HG03432 (cell line): ENCODE results near the gene DAGLA.

ENCODE experiments used
- ATAC-seq: cut with Tn5 transposase; IDR thresholded peaks from one replicate; pipeline ENCODE4 v1.9.1; 2021; ENCODE audit warnings: mild to moderate bottlenecking, moderate library complexity; ENCODE audit not compliant: unreplicated experiment

Gene DAGLA

GRCh38 chr11:61709572-61709971 is 29.4 kb downstream of the DAGLA start:
- no peak for ATAC-seq

DNA sequence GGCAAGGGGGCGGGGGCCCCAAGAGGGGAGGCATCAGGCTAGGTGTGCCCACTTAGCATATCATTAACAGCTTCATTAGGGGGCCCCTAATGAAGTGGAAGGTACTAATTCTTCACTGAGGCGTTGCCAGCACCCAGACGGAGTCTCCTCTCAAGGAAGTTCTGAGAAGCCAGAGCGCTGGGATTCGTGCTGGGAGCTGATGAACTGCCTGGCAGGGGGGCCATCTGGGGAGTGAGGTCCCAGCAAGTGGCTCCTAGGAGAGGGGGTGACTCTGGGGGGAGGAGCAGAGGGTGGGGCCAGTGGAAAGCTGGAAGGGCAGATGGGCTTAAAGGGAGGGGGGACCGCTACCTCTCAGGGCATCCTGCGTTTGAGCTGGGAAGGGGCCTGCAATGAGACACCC is 29.8 kb downstream of the DAGLA start:
- no peak for ATAC-seq

- ATAC-seq = no peak
Observed at GRCh38 chr11:61711037-61711436, 30.8 kb downstream of the DAGLA start.

DNA sequence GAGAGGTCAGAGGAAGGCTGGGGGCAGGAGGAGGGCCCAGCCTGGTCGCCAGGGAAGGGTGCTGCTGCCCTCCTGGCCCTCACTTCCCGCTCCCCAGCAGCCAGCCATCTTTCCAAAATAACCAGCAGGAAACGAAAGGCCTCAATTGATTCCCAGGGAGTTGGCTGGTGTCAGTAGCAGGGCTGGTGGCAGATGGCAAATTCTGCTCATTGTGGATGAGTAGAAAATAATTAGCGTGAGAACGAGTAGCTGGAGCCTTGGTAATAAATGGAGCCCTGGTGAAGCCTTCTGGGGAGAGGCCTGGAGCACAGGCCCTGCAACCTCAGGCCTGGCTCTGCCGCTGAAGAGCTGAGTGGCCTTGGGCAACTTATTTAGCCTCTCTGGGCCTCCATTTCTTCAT is 31.3 kb downstream of the DAGLA start:
- no peak for ATAC-seq

GRCh38 chr11:61712314-61712713 is 32.1 kb downstream of the DAGLA start:
- ATAC-seq = no peak

DNA sequence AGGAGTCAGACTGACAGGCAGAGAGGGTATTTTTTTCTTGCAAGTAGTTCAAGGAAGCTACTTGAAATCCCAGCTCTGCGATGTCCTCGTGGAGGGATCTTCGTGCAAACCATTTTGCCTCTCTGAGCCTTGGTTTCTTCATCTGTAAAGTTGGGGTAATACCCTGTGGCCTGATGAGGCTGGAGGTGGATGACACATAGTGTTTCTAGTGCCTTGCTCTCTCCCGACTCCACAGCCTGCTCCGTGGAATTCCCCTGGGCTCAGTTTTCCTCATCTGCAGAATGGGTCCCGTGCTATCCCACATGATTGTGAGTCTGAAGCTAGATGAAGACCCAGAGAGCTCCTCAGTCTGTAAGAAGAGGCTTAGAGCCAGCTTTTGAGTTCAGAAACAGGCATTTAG is 32.7 kb downstream of the DAGLA start:
- ATAC-seq = no peak

DNA sequence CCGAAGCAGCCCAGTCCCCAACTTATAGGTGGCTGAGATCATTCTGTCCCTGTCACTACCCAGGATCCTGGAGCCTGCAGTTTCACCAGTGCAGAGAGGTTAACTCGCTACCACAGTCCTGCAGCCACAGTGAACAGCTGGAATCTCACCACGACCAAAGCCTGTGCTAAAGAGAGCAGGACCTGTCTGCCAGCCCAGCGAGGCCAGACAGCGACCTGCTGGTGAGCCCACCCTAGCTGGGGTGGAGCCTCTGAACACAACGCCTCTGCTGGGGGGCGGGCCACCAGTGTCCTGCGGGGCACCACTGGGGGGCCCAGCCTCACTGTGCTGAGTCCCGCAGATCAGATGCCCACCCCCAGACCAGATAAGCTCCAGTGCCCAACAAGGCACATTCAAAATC is 33.3 kb downstream of the DAGLA start:
- ATAC-seq = no peak

- ATAC-seq = no peak
Observed at GRCh38 chr11:61713906-61714305, 33.7 kb downstream of the DAGLA start.

DNA sequence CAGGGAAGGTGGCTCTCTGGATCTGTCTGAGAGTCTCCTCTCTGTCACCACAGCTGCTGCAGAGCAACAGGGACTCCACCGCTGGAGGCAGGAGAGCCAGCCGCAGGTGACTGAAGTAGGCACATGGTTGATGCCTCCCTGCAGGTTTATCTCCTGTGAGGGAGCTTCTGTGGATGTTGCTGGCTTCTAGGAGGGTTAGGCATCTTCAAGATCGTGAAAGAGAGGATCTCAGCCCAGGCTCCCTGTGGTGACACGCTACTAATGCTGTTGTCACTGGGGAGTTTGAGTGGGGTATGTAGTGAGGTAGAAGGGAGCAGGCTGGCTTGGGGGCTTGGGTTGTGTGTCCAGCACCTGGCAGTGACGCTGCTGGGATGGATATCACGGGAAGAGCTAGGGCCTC is 34.1 kb downstream of the DAGLA start:
- no peak for ATAC-seq

- ATAC-seq = no peak
Observed at GRCh38 chr11:61714916-61715315, 34.7 kb downstream of the DAGLA start.

DNA sequence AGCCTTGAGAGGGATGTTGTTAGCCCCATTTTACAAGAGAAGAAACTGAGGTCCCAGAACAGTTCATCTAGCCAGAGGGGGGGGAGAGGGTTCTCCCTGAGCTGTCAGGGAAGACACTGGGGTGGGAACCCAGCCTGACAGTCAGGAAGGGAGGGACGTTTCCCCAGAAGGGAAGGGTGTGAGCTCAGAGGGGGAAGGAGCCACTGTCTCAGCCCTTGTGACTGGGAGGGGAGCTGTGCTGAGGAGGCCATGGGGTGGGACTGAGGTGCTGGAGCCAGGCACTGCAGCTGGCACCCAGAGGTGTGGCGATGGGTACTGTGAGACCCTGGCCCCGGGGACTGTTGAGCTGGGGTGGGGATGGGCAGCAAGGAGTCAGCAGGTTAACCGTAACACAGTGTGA is 35.7 kb downstream of the DAGLA start:
- no peak for ATAC-seq

GRCh38 chr11:61716478-61717285 is 36.5 kb downstream of the DAGLA start:
- no peak for ATAC-seq

GRCh38 chr11:61717286-61718033 is 37.3 kb downstream of the DAGLA start:
- ATAC-seq = no peak

GRCh38 chr11:61718046-61718531 is 37.9 kb downstream of the DAGLA start:
- ATAC-seq = no peak

DNA sequence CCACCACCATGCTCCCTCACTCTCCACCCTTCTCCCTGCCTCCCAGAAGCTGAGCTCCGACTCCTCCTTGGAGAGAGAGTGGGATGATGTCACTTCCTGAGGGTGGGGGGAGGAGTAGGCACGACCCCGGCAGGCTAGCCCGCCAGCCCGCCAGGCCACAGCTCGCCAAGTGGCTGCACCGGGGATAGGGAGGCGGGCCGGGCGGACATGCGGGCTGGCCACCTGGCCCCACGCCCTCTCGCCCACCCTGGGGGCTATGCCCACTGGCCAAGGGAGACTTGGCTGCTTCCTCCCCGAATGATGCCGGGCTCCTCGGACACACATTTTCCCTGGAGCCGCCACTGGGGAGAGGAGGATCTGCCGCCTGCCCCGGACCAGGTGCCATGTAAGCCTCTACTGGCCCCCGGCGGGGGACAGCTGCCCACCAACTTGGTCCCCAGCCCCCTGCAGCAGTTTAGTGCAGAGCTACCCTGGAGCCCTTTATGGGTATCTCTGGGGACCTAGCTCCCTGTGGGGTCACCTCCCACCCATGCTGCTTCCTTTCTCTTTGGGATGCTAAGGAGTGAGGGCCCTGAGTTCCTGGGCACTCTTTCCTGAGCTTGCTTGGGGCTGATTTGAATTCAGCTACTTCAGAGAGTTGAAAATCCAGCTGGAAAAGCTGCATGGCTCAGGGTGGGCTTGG is 38.6 kb downstream of the DAGLA start:
- no peak for ATAC-seq

- no peak for ATAC-seq
Observed at GRCh38 chr11:61719978-61720377, 39.8 kb downstream of the DAGLA start.

GRCh38 chr11:61720597-61720996 is 40.4 kb downstream of the DAGLA start:
- no peak for ATAC-seq

- no peak for ATAC-seq
Observed at GRCh38 chr11:61724437-61724836, 44.2 kb downstream of the DAGLA start.

DNA sequence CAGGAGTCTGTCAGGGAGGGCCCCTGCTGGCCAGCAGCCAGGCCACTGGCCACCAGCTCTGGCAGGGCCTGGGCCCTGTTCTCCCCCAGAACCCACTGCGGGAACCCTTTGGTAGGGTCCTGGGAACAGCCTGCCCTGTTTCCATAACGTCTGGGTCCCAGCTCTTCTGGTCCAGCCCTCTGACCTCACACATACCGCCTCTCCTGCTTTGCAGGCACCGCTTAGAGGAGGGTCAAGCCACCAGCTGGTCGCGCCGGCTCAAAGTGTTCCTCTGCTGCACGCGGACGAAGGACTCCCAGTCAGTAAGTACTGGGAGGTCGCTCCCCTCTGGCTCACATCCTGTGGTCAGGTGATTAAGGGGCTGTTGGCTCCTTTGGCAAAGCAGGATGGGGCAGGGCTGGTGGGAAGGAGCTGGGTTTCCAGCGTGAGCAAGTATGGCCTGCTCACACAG is 45.6 kb downstream of the DAGLA start:
- ATAC-seq = no peak

- ATAC-seq = no peak
Observed at GRCh38 chr11:61726775-61727174, 46.6 kb downstream of the DAGLA start.

DNA sequence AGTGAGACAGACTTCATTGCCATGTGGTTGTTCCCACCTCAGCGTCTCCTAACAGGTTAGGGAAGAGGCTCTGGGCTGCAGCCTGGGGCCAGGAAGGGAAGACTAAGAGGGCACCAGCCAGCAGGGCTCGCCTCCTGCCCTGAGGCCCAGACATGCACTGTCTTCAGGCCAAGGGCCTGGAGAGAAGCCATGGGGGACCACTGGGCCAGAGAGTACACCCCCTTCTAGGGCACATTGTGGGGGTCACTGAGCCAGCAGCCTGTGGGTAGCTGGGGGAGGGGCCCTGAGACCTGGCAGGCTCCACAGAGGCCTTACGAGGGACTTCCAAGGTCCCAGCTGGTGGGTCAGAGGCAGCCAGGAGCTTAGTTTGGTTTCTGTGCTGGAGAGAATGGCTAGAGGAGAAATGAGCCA is 47.2 kb downstream of the DAGLA start:
- no peak for ATAC-seq
